ELR (cell line): ENCODE measurements around the gene SBF1.

Source experiments
- DNase-seq: peaks from one replicate; pipeline ENCODE4 v3.0.0-alpha.2; 2015; ENCODE audit warnings: low read depth

The SBF1 gene

DNA sequence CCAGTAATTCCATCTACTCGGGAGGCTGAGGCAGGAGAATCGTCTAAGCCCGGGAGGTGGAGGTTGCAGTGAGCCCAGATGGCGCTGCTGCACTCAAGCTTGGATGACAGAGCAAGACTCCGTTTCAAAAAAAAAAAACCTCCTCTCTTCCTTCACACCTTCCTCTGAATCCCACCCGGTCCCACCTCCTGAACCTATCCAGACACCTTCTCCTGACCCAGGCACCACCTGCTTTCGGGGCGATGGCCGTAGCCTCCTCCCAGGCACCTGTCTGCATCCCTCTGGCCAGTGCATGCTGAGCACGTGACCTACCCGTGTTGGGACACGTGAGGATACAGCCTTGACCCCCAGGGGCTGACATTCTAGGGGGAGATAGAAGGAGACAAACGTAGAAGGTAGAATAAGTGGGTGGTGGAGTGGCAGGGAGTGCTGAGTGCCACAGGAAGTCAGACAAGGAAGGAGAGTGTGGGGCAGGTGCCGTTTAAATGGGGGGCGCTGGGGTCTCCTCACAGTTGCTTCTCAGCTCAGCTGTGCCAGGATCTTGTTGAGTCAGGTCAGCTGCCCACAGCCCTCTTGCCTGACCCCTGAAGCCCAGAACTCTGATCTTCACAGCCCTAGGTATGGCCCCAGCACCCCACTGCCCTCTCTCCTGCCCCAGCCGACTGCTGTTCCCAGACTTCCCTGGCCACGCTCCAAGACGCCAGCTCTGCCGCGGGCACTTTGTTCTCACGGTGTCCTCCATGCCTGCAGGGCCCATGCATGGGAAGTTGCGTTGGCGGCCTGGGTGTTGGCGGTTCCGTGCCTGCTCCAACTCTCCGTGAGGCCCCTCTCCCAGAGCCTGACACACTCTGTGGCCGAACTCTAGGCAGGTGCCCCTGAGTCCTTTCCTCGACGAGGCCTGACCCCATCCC, 10.6 kb upstream of the SBF1 start:
- no peak for DNase-seq

DNA sequence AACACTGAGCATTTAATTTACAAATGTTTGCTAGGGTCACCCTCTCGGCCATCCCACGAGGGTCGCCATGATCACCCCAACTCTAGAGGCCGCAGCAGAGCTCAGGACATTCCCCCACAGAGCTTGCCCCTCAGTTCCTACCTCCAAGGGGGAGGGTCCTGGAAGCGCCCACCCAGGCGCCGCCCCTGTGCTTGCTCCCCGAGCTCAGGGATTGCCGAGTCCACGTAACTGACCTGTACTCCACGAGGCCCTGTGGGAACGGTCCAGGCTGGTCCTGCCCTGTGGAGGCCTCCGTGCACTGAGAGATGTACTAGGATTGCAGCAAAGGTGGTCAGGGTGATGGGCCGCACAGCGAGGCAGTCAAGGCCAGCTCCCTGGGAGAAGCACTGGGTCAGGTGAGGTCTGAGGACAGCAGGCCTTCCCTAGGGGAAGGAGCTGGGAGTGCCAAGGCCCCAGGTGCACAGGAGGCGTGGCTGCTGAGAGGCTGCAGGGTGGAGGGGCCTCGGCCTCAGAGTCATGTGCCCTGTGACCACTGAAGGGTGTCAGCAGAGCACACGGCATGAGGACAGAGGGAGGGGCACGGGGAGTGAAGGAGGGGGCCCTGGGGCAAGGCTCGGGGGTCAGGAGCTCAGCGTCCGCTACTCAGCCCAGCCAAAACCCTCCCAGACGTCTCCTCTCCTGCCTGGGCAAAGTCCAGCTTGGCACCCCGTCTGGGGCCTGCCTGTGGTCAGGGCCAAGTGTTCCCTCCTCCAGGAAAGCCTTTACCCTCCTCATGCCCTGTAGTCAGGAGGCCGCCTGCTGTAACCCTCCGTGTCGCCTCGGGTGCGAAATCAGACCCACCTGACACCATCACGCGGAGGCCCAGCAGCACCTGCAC, 9.4 kb upstream of the SBF1 start:
- DNase-seq: no peak

DNA sequence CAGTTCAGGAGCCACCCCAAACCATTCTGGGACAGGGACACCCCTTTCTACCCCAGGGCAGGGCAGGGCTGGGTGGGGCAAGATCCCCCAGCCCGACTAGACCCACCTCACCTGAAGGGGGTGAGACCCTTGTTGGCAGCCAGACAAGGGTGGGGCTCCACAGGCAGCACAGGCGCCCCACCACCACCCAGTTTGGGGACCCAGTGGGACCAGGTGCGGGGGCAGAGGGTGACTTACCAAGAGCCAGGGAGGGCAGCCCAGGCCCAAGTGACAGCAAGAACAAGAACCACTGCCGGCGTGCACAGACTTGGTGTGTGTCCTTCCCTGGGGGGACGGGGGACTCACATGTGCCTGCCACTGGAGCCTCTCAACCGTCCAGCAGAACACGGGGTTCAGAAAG, 8.7 kb upstream of the SBF1 start:
- DNase-seq: no peak

DNA sequence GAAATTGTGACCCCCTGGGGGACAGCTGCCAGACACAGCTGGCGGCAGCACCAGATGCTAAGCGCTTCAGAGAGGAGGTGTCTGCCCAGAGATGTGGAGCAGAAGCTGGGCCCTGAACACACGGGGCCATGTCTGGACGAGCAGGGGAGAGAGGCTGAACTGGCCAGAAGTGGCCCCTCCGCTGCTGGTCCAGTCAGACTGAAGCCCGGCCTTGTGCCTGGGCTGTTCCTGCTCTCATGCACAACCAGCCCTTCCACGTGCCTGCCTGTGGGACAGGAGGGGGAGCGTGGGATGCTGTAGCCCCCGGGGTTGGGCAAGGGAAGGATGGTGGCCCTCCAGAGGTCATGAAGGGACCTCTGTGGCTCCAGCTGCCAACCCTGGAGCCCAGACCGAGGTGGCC, 8.3 kb upstream of the SBF1 start:
- DNase-seq: no peak

DNA sequence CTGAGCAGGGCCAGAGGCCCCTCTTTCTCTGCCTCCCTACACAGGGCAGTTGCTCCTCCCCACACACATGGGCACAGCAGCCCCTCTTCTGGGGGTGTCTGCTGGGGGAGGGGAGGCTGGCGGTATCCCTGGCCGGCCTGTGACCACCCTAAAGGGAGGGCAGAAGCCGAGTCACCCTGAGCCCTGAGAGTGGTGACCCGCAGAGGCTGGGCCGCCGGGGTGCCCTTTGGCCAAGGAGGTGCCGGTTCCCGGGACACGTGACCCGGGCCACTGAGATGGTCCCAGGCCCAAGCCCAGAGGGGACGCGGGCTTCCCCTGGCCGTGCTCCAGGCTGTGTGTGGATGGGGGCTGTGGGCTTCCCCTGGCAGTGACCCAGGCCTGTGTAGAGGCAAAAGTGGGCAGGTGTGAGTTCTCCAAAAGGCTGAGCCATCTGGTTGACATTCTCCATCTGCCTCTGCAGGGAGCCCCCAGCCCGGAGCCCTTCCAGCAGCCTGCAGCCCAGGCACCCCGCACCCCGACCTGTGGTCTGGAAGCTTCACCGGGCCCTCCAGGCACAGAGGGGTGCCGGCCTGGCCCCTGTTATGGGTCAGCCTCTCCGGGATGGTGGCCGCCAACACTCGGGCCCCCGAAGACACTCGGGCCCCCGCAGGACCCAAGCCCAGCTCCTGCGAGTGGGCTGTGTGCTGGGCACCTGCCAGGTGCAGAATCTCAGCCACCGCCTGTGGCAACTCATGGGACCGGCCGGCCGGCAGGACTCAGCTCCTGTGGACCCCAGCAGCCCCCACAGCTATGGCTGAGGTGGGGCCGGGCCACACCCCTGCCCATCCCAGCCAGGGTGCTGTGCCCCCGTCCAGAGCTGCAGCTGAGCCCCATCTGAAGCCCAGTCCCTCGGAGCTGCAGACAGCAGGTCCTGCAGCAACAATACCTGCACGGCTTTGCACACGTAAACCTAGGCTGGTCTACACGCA, 7.6 kb upstream of the SBF1 start:
- DNase-seq: no peak

DNA sequence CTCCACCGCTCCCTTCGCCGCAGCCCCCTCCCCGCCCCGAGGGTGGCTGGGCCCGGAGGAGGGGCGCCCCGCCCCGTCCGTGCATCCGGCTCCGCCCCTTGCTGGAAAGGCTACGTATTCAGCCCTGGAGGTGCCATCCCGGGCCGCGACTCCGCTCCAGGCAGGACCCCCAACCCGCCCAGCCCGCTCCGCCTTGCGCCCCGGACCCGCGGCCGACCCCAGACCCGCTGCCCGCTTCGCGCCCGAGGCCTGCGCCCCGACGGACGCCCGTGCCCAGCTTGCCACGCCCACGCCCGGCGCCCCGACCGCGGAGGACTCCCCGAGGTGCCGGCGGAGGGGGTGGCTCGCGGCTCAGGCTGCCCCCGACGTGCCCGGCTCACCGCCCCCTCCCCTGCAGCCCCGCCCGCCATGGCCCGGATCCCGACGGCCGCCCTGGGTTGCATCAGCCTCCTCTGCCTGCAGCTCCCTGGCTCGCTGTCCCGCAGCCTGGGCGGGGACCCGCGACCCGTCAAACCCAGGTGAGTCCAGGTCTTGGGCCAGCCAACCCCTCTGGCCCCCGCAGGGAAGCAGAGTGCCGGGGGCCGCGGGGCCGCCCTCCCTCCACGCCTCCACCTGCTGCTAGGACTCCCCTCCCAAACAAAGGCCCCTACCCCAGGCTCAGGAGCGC, 6.7 kb upstream of the SBF1 start, which contains the start of gene ADM2:
Gene ADM2 (plus strand): TSS at position 104 of the 667 bp plus-strand sequence. CDS start 305 bp downstream, at position 409.
- peak; percentile 24 for DNase-seq

DNA sequence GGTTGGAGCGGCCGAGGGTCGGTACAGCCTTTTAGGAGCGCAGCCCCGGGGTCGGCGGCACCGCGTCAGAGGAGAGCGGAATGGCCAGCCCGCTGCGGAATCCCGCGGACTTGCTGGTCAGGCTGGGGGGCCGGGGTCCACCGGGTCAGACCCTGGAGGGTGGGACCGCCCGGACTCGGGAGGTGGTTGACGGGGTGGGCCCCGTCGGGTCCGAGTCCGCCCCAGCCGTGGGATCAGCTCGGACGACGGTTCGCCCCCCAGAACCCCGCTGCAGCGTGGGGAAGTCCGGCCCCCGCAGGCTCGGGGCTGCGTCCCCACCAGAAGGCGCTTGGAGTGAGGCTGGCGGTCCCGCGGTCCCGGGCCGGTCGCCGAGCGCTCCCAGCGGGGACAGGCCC, 6.2 kb upstream of the SBF1 start:
- DNase-seq: no peak

DNA sequence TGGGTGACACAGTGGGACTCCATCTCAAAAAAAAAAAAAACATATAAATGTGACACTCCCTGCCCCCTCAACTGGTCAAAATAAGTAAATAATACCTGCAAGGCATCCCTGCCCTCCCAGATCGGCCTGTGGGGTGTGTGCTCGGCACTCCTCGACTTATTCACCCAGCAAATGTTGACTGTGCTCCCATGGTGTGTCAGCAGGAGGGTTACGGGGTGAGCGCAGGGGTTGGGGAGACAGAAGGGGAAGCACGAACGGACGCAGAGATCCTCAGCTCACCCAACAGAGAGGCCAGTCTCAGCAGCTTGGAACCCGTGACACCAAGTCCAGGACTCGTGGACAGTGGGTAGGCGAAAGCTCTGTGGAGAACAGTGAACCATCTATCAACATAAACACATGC, 4.9 kb upstream of the SBF1 start:
- DNase-seq: no peak

DNA sequence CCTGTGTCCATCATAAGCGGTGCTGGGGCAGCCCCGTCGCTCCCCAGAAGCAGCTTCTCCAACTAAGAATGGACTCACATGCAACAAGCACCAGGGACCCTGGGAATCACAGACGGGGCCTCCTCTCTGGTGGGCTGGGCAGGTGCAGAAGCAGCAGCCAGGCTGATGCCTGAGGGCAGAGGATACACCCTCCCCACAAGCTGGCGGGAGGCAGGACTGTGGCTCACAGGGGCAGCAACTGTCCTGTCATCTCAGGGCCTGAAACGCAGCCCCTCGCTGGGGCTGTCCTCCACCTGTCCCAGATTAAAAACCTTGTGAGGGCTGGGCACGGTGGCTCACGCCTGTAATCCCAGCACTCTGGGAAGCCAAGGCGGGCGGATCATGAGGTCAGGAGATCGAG, 3.1 kb upstream of the SBF1 start:
- DNase-seq: no peak

DNA sequence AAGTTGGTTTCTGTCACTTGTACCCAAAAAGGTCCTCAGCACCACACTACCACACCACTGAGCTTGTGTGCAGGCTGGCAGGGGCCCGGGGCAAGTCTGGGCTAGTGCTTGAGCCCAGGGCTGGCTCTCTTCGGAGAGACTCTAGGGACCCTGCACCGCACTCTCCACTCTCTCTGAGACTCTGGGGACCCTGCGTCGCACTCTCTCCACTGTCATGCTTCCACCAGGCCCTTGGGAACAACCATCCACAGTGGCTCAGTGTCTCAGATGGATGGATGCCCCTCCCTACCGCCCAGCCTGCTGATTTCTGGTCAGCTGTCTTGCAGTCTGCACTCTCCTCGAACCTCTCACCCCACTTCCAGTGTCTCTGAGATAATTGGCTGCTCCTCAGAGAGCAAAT, 2.0 kb upstream of the SBF1 start:
- no peak for DNase-seq

DNA sequence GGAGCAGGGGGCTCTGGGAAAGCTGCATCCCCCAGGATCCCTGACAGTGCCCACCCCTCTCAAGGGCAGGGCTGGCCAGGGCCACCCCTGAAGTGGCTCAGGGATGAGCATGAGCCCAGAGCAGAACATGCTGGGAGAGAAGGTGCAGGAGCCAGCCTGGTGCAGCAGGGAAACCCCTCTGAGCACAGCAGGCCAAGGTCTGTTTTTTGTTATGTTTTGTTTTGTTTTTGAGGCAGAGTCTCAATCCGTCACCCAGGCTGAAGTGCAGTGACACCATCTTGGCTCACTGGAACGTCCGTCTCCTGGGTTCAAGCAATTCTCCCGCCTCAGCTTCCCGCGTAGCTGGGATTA, 792 bp upstream of the SBF1 start:
- no peak for DNase-seq

DNA sequence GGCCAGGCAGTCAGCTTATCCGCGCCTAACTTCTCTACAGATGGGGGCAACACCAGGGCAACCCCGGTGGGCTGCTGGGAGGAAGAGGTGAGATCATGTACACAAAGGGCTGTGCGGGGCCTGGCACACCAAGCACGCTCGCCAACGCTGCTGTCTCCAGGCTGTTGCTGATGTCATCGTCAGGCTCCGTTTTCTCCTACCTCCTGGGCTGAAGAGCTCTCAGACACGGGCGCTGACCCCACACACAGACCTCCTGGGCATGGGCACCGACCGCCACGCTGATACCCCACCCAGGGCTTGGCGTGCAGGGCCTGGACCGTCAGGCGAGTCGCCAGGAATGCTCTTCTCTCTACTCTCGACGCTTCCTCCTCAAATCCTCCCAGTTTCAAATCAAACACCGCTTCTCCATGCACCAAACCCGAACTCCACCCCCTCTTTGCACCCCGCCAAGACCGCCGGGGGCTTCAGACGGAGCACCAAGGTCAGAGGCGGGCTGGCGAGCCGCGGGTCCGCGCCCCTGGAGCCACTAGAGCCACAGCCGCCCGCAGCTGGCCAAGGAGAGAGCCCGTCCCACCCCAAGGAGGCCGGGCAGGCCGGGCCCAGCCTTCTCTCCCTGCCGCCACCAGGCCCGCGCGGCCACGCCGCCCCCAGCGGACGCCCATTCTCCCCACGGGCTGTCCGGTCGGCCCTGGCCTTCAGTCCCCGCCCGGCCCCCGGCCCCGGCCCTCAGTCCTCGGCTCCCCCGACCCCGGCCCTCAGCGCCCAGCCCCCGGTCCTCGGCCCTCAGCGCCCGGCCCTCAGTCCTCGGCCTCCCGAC, 772 bp downstream of the SBF1 start:
- peak; percentile 61 for DNase-seq

DNA sequence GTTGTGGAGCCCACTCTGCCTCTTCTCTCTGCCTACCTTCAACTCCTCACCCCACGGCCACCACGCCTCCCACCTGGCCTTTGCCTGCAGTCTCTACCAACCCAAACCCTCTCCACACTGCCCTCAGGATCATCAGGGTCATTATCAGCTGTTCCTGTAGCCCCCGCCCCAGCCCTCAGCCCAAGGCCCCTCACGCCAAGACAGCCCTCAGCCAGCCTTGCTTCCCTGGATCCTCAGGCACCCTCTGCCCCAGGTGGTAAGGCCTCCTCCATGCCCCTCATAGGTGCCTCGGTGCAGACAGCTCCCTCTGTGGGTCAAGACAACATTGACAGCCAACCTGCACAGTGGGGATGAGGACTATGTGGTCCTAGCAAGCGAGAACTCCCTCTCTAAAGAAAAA, 1.7 kb downstream of the SBF1 start:
- peak; percentile 41 for DNase-seq

DNA sequence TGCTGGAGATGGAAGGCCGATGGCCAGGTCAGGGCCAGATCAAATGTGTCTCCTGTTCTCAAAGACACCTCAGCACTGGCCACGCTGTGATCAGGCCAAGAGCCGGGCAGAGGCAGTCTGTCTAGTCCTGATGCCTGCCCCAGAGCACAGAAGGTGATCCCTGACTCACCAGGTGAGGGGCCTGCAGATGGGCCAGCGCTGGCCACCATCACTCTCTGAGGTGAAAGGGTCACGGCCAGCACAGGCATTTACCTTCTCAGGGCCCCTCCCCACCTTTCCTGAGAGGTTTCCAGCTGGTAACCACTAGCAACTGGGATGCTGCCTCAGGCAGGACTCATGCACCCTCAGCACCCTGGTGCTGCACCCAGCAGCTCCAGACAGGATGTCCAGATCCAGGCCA, 2.9 kb downstream of the SBF1 start:
- DNase-seq: no peak

DNA sequence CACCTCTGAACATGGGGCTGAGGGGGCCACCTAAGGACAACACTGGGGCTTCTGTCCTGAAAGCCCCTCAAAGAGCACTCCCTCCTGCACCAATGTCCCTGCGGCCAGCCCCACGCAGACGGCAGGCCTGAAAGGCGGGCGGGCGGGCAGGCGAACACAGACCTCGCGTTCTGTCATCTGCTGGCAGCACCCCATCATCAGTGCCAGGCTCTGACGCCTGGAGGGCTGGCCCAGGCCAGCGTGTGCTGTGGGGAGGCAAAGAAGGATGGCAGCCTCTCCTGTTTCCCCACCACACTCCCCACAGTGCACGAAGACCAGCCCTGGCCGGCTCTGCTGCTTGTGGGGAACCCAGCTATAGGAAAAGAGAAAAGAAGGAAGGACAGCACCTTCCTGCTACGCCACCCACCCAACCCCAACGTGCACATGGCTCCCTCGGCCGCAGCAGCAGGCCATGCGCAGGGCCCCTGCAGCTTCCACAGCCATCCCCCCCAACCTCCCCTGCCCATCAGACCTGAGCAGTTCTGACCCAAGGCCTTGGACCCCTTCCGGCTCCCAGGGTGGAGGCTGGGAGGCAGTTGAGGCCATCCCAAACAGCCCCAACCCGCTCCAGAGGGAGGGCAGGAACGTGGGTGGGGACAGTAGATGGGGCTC, 3.5 kb downstream of the SBF1 start:
- no peak for DNase-seq

DNA sequence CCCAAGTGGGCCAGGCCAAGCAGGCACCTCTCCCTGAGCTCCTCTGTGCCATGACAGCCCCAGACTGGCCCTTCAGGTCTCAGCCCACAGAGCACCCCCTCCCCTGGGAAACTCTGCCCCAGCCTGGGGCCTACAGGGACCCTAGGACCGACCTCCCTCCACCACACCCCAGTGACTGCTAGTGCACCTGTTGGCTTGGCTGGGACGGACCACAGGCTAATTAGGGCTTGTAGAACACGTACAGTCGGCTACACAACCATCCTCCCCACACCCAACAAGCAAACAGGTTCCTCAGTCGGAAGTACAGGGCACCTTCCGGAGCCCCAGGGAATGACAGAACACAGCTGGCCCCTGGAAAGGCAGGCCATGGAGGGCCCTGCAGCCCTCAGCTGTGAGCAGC, 4.3 kb downstream of the SBF1 start:
- DNase-seq: no peak

DNA sequence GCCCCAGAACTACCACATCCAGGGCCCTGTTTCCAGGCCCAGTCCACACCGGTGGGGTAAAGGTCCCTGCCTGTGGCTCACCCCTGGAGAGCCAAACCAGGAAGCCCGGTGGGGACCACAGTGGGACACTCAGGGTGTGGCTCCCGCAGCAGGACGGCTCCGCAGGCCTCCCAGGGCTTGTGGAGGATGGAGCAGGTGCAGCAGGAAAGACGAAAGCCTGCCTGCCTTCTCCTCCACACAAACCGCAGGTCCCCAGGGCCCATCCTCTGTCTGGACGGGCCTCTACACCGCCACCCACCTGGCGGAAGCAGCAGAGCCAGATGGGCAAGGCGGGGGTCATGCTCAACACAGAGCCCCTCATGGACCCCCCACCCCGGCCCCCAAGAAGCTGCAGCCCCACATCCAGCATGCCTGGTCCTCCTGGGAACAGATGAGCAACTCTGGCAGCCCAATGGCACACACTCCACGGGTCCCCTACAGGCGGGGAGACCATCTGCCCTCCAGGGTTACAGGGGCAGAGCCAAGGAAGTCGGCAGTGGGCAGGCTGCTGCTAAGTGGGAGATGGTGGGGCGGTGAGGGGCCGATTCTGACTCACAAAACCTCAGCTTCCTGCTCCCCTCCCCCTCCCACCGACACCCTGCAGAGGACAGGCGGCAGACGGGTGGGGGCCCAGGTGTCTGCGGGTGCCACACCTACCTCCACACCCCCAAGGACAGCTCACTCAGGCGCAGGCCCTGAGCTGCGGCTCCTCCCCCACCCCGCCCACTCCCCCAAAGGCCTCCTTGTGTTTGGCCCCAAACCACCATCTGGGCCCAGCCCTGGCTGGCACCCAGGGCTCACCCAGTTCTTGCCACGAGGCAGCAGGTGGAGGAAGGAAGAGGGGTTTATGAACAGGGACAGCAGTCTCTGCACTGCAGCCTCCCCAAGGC, 5.2 kb downstream of the SBF1 start:
- peak; percentile 72 for DNase-seq

DNA sequence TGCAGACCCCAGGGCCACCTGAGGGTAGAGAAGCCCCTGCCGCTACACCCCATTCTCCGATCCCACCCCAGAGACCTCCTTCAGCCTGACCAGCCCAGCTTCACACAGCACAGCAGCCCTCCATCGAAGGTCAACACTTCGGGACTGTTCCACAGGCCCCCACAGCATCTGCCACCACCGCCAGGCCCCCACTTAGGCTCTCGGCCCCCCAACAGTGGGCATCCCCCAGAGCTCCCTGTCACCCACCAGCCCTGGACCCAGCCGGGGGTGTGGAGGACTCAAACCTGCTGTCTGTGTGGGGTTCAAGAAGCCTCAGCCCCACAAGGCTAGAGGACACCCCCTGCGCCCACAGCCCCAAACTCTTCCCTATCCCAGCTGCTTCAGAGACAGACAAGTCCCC, 6.2 kb downstream of the SBF1 start:
- no peak for DNase-seq
